Measurements from ENCODE around the gene ALG3.

- no peak for TF ChIP-seq CTCF (conservative IDR thresholded peaks at IDR 0.05; ENCODE audit: low read length)
- no peak for TF ChIP-seq EZH2phosphoT487 (IDR thresholded peaks at IDR 0.05; ENCODE audit: borderline replicate concordance, low read depth, low read length)
These were observed 34.9 kb upstream of the ALG3 start for GRCh38 chr3:184283681-184284080.

All from OCI-LY7 (cell line).